Suprapubic skin (tissue), 3 donors: Measurements from ENCODE around the gene MAST4.

Experiments used
- POLR2A ChIP-seq, 2 donors: fragments of 450-650 bp; IDR thresholded peaks; one replicate each; pipeline ENCODE4 v1.6.1; 2017; ENCODE audit warnings: antibody characterized with exemption in 2 of 2, mild to moderate bottlenecking in 2 of 2, moderate library complexity in 2 of 2
- TF ChIP-seq, protein P1 (sequence below), 2 donors: fragments of 200-600 bp in 1 of 2; fragments of 450-650 bp in 1 of 2; sonication (generic) in 1 of 2; IDR thresholded peaks; one replicate each; pipeline ENCODE4 v1.5.1; 2016 to 2019; ENCODE audit warnings: antibody characterized with exemption in 2 of 2, mild to moderate bottlenecking in 1 of 2, moderate library complexity in 1 of 2

DNA sequence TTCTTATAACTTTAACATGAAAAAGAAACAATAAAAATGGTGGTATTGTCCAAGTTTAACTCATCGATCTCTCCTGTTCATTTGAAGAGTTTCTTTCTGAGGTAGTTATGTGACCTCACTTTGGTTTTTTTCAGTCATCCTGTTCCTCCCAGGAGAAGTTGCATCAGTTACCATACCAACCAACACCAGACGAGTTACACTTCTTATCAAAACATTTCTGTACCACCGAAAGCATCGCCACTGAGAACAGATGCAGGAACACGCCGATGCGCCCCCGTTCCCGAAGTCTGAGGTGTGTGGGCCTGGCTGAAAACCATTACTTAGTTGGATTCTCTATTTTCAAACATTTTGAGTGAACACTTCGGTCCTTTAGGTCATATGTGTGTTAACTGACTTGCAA, 504.1 kb downstream of the MAST4 start:
- TF ChIP-seq POLR2A (IDR thresholded peaks at IDR 0.05): no peak
- TF ChIP-seq, protein P1, sequence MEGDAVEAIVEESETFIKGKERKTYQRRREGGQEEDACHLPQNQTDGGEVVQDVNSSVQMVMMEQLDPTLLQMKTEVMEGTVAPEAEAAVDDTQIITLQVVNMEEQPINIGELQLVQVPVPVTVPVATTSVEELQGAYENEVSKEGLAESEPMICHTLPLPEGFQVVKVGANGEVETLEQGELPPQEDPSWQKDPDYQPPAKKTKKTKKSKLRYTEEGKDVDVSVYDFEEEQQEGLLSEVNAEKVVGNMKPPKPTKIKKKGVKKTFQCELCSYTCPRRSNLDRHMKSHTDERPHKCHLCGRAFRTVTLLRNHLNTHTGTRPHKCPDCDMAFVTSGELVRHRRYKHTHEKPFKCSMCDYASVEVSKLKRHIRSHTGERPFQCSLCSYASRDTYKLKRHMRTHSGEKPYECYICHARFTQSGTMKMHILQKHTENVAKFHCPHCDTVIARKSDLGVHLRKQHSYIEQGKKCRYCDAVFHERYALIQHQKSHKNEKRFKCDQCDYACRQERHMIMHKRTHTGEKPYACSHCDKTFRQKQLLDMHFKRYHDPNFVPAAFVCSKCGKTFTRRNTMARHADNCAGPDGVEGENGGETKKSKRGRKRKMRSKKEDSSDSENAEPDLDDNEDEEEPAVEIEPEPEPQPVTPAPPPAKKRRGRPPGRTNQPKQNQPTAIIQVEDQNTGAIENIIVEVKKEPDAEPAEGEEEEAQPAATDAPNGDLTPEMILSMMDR (IDR thresholded peaks at IDR 0.05): no peak
